Measurements from ENCODE around the gene TMUB1.

TMUB1 gene

GRCh38 chr7:151083071-151083823, at the start of gene TMUB1:
TMUB1 (minus strand) TSS chr7:151083493; CDS start chr7:151082563, 930 bp downstream.
- DNase-seq (ENCODE audit: low read depth, low spot score) = no peak

- DNase-seq (ENCODE audit: low read depth, low spot score) = no peak
Observed at GRCh38 chr7:151132461-151133205, 49.3 kb upstream of the TMUB1 start.

GRCh38 chr7:151131592-151132293, 48.5 kb upstream of the TMUB1 start:
- no peak for DNase-seq (ENCODE audit: low read depth, low spot score)

- no peak for DNase-seq (ENCODE audit: low read depth, low spot score)
Observed at GRCh38 chr7:151131224-151131591, 47.9 kb upstream of the TMUB1 start.

- no peak for DNase-seq (ENCODE audit: low read depth, low spot score)
Observed at GRCh38 chr7:151130741-151131157, 47.5 kb upstream of the TMUB1 start.

- DNase-seq (ENCODE audit: low read depth, low spot score) = no peak
Observed at GRCh38 chr7:151129960-151130591, 46.8 kb upstream of the TMUB1 start.

GRCh38 chr7:151129117-151129959, 46.0 kb upstream of the TMUB1 start:
- DNase-seq (ENCODE audit: low read depth, low spot score) = no peak

- DNase-seq (ENCODE audit: low read depth, low spot score) = no peak
Observed at GRCh38 chr7:151128716-151129115, 45.4 kb upstream of the TMUB1 start.

- no peak for DNase-seq (ENCODE audit: low read depth, low spot score)
Observed at GRCh38 chr7:151128144-151128543, 44.9 kb upstream of the TMUB1 start.

GRCh38 chr7:151126491-151127137, 43.3 kb upstream of the TMUB1 start:
- DNase-seq (ENCODE audit: low read depth, low spot score) = no peak

GRCh38 chr7:151125846-151126481, 42.7 kb upstream of the TMUB1 start:
- no peak for DNase-seq (ENCODE audit: low read depth, low spot score)

- no peak for DNase-seq (ENCODE audit: low read depth, low spot score)
Observed at GRCh38 chr7:151125470-151125845, 42.2 kb upstream of the TMUB1 start.

- DNase-seq (ENCODE audit: low read depth, low spot score) = no peak
Observed at GRCh38 chr7:151124899-151125399, 41.7 kb upstream of the TMUB1 start.

- no peak for DNase-seq (ENCODE audit: low read depth, low spot score)
Observed at GRCh38 chr7:151124481-151124880, 41.2 kb upstream of the TMUB1 start.

- DNase-seq (ENCODE audit: low read depth, low spot score) = peak; percentile 71
Observed at GRCh38 chr7:151123822-151124464, 40.6 kb upstream of the TMUB1 start.

GRCh38 chr7:151123158-151123821, 40.0 kb upstream of the TMUB1 start:
- no peak for DNase-seq (ENCODE audit: low read depth, low spot score)

GRCh38 chr7:151122796-151123157, 39.5 kb upstream of the TMUB1 start:
- DNase-seq (ENCODE audit: low read depth, low spot score) = no peak

- DNase-seq (ENCODE audit: low read depth, low spot score) = no peak
Observed at GRCh38 chr7:151122276-151122675, 39.0 kb upstream of the TMUB1 start.
